Uterus (tissue), 2 donors: ENCODE measurements around the gene C16orf87.

Source experiments
- POLR2A ChIP-seq, 2 donors: fragments of 450-650 bp; IDR thresholded peaks; one replicate each; pipeline ENCODE4 v1.6.1; 2016; ENCODE audit warnings: antibody characterized with exemption in 2 of 2, mild to moderate bottlenecking in 1 of 2, moderate library complexity in 1 of 2
- TF ChIP-seq, protein P1 (sequence below), 4 experiments: fragments of 200-600 bp in 2 of 4; fragments of 450-650 bp in 2 of 4; sonication (generic) in 2 of 4; IDR thresholded peaks; one replicate each; pipeline ENCODE4 v1.5.1; 2016 to 2019; ENCODE audit warnings: antibody characterized with exemption in 4 of 4, mild to moderate bottlenecking in 2 of 4, moderate library complexity in 1 of 4

- no peak for TF ChIP-seq POLR2A (IDR thresholded peaks at IDR 0.05)
- TF ChIP-seq, protein P1, sequence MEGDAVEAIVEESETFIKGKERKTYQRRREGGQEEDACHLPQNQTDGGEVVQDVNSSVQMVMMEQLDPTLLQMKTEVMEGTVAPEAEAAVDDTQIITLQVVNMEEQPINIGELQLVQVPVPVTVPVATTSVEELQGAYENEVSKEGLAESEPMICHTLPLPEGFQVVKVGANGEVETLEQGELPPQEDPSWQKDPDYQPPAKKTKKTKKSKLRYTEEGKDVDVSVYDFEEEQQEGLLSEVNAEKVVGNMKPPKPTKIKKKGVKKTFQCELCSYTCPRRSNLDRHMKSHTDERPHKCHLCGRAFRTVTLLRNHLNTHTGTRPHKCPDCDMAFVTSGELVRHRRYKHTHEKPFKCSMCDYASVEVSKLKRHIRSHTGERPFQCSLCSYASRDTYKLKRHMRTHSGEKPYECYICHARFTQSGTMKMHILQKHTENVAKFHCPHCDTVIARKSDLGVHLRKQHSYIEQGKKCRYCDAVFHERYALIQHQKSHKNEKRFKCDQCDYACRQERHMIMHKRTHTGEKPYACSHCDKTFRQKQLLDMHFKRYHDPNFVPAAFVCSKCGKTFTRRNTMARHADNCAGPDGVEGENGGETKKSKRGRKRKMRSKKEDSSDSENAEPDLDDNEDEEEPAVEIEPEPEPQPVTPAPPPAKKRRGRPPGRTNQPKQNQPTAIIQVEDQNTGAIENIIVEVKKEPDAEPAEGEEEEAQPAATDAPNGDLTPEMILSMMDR (IDR thresholded peaks at IDR 0.05) = no peak
These were observed 43.1 kb downstream of the C16orf87 start for GRCh38 chr16:46787909-46788308.
